ENCODE measurements around the gene HEXD. TPM values are rescaled to one million over a fixed set of nuclear protein-coding genes. Genes with fewer than 3 reads are reported as not detected.

Gene HEXD
- polyA plus RNA-seq, 3 donors: 28.1 to 55.7 (median 38.3) TPM

GRCh38 chr17:82435601-82436583, 17.7 kb downstream of the HEXD start:
- no peak for DNase-seq (ENCODE audit: extremely low read depth in 1 of 11, low read depth in 9 of 11, low spot score in 4 of 11)

GRCh38 chr17:82436601-82437324, 18.6 kb downstream of the HEXD start:
- no peak for DNase-seq (ENCODE audit: extremely low read depth in 1 of 11, low read depth in 9 of 11, low spot score in 4 of 11)

GRCh38 chr17:82437325-82437668, 19.1 kb downstream of the HEXD start:
- DNase-seq (ENCODE audit: extremely low read depth in 1 of 11, low read depth in 9 of 11, low spot score in 4 of 11): no peak

- no peak for DNase-seq (ENCODE audit: extremely low read depth in 1 of 11, low read depth in 9 of 11, low spot score in 4 of 11)
Measured at GRCh38 chr17:82438401-82439193, 20.4 kb downstream of the HEXD start.

- DNase-seq (ENCODE audit: extremely low read depth in 1 of 11, low read depth in 9 of 11, low spot score in 4 of 11): no peak
Measured at GRCh38 chr17:82439194-82439828, 21.2 kb downstream of the HEXD start.

- DNase-seq (ENCODE audit: extremely low read depth in 1 of 11, low read depth in 9 of 11, low spot score in 4 of 11): no peak
Measured at GRCh38 chr17:82439829-82440365, 21.8 kb downstream of the HEXD start.

GRCh38 chr17:82440469-82440981, 22.4 kb downstream of the HEXD start:
- DNase-seq (ENCODE audit: extremely low read depth in 1 of 11, low read depth in 9 of 11, low spot score in 4 of 11): no peak

GRCh38 chr17:82440991-82441627, 23.0 kb downstream of the HEXD start:
- no peak for DNase-seq (ENCODE audit: extremely low read depth in 1 of 11, low read depth in 9 of 11, low spot score in 4 of 11)

GRCh38 chr17:82441691-82442487, 23.7 kb downstream of the HEXD start:
- DNase-seq (ENCODE audit: extremely low read depth in 1 of 11, low read depth in 9 of 11, low spot score in 4 of 11): no peak

GRCh38 chr17:82442643-82443464, 24.7 kb downstream of the HEXD start:
- DNase-seq (ENCODE audit: extremely low read depth in 1 of 11, low read depth in 9 of 11, low spot score in 4 of 11): no peak

- DNase-seq (ENCODE audit: extremely low read depth in 1 of 11, low read depth in 9 of 11, low spot score in 4 of 11): no peak
Measured at GRCh38 chr17:82443465-82444283, 25.5 kb downstream of the HEXD start.

GRCh38 chr17:82444284-82444893, 26.2 kb downstream of the HEXD start:
- DNase-seq (ENCODE audit: extremely low read depth in 1 of 11, low read depth in 9 of 11, low spot score in 4 of 11): no peak

GRCh38 chr17:82444941-82445521, 26.9 kb downstream of the HEXD start:
- no peak for DNase-seq (ENCODE audit: extremely low read depth in 1 of 11, low read depth in 9 of 11, low spot score in 4 of 11)

GRCh38 chr17:82445542-82445941, 27.4 kb downstream of the HEXD start:
- no peak for DNase-seq (ENCODE audit: extremely low read depth in 1 of 11, low read depth in 9 of 11, low spot score in 4 of 11)

GRCh38 chr17:82446124-82446523, 28.0 kb downstream of the HEXD start:
- DNase-seq (ENCODE audit: extremely low read depth in 1 of 11, low read depth in 9 of 11, low spot score in 4 of 11): no peak

Measured in renal cortex interstitium (tissue), 11 donors.